Trophoblast cell (in vitro differentiated cells and primary cell): Measurements from ENCODE around the gene B3GAT2.

Experiments used
- DNase-seq, 2 donors: peaks; one replicate each; pipeline ENCODE4 v3.0.0-alpha.2; 2016
- H2AFZ ChIP-seq: 2 replicates; pipeline ENCODE4 v1.6.1; 2013; ENCODE audit warnings: low read length, moderate library complexity, mild to moderate bottlenecking; ENCODE audit not compliant: insufficient read depth, poor library complexity
- H2AK5ac ChIP-seq: 2 replicates; pipeline ENCODE4 v1.6.1; 2013; ENCODE audit warnings: mild to moderate bottlenecking, low read length
- H2BK120ac ChIP-seq: 2 replicates; pipeline ENCODE4 v1.6.1; 2013; ENCODE audit warnings: low read length, mild to moderate bottlenecking, moderate library complexity; ENCODE audit not compliant: insufficient read depth, poor library complexity
- H2BK12ac ChIP-seq: 2 replicates; pipeline ENCODE4 v1.6.1; 2013; ENCODE audit warnings: mild to moderate bottlenecking, low read length, moderate library complexity
- H2BK5ac ChIP-seq: 2 replicates; pipeline ENCODE4 v1.6.1; 2013; ENCODE audit warnings: low read length, low read depth, moderate library complexity, mild to moderate bottlenecking; ENCODE audit not compliant: poor library complexity
- H3K14ac ChIP-seq: 2 replicates; pipeline ENCODE4 v1.6.1; 2013; ENCODE audit warnings: mild to moderate bottlenecking, low read length
- H3K18ac ChIP-seq: 2 replicates; pipeline ENCODE4 v1.6.1; 2013; ENCODE audit warnings: mild to moderate bottlenecking, low read length
- H3K23ac ChIP-seq: 2 replicates; pipeline ENCODE4 v1.6.1; 2013; ENCODE audit warnings: low read length
- H3K27ac ChIP-seq: 2 replicates; pipeline ENCODE4 v1.5.1; 2013; ENCODE audit warnings: low read depth, mild to moderate bottlenecking, inconsistent platforms, low read length, moderate library complexity
- H3K27me3 ChIP-seq: 2 replicates; pipeline ENCODE4 v1.6.1; 2013; ENCODE audit warnings: inconsistent platforms, mild to moderate bottlenecking, low read length, moderate library complexity; ENCODE audit not compliant: insufficient read depth
- H3K36me3 ChIP-seq, 2 experiments: 1 replicate in 1 of 2; 2 replicates in 1 of 2; pipeline ENCODE4 v1.6.1; 2013; ENCODE audit warnings: low read length in 2 of 2, mild to moderate bottlenecking in 2 of 2, moderate library complexity in 1 of 2; ENCODE audit not compliant: insufficient read depth in 2 of 2, control insufficient read depth in 1 of 2
- H3K4ac ChIP-seq: 2 replicates; pipeline ENCODE4 v1.6.1; 2013; ENCODE audit warnings: low read depth, mild to moderate bottlenecking, low read length, moderate library complexity
- H3K4me1 ChIP-seq, 2 experiments: 1 replicate in 1 of 2; 2 replicates in 1 of 2; pipeline ENCODE4 v1.6.1; 2013; ENCODE audit warnings: low read length in 2 of 2, mild to moderate bottlenecking in 2 of 2, moderate library complexity in 1 of 2; ENCODE audit not compliant: insufficient read depth in 2 of 2, control insufficient read depth in 1 of 2
- H3K4me2 ChIP-seq: 2 replicates; pipeline ENCODE4 v1.6.1; 2013; ENCODE audit warnings: inconsistent platforms, mild to moderate bottlenecking, low read length, moderate library complexity
- H3K4me3 ChIP-seq: 2 replicates; pipeline ENCODE4 v1.5.1; 2013; ENCODE audit warnings: mild to moderate bottlenecking, low read depth, low read length, inconsistent platforms
- H3K79me1 ChIP-seq: one replicate; pipeline ENCODE4 v1.6.1; 2013; ENCODE audit warnings: low read length
- H3K79me2 ChIP-seq: 2 replicates; pipeline ENCODE4 v1.6.1; 2013; ENCODE audit warnings: low read length, mild to moderate bottlenecking; ENCODE audit not compliant: control insufficient read depth, insufficient read depth, poor library complexity
- H3K9ac ChIP-seq: 2 replicates; pipeline ENCODE4 v1.6.1; 2013; ENCODE audit warnings: mild to moderate bottlenecking, low read length
- H3K9me3 ChIP-seq: 2 replicates; pipeline ENCODE4 v1.6.1; 2013; ENCODE audit warnings: low read depth, mild to moderate bottlenecking, control low read depth, inconsistent platforms, low read length; ENCODE audit not compliant: insufficient read depth
- H4K12ac ChIP-seq: 2 replicates; pipeline ENCODE4 v1.6.1; 2013; ENCODE audit warnings: low read depth, mild to moderate bottlenecking, low read length, moderate library complexity
- H4K8ac ChIP-seq: 2 replicates; pipeline ENCODE4 v1.6.1; 2013; ENCODE audit warnings: low read depth, mild to moderate bottlenecking, low read length, moderate library complexity
- H4K91ac ChIP-seq: one replicate; pipeline ENCODE4 v1.6.1; 2013; ENCODE audit warnings: low read depth, mild to moderate bottlenecking, low read length, moderate library complexity
- WGBS: extraction: QIAGEN DNeasy Blood & Tissue Kit; methylation state at CpG from one replicate; pipeline ENCODE4 v1.1.7; 2013; ENCODE audit warnings: missing lambda C conversion rate; ENCODE audit not compliant: insufficient read length, insufficient coverage; ENCODE audit errors: extremely low coverage; 5-methylcytosine and 5-hydroxymethylcytosine counted together

B3GAT2 gene

GRCh38 chr6:70886661-70887060 is 70.2 kb downstream of the B3GAT2 start:
- Histone ChIP-seq H3K9me3 (no peaks in the 10 kb centered on the region), H3K4me1 (no peaks in the 10 kb centered on the region), H4K8ac (no peak overlapping the region), H3K4me3 (no peak overlapping the region), H3K9ac (no peak overlapping the region), H4K91ac (no peak overlapping the region), H2AFZ (no peak overlapping the region), H3K27ac (no peak overlapping the region), H3K79me2 (no peaks in the 10 kb centered on the region), H2BK5ac (no peak overlapping the region), H3K18ac (no peak overlapping the region), H2BK120ac (no peak overlapping the region), H4K12ac (no peak overlapping the region), H3K36me3 (no peaks in the 10 kb centered on the region), H2BK12ac (no peak overlapping the region), H3K4ac (no peak overlapping the region), H3K4me2 (no peak overlapping the region), H3K27me3 (no peaks in the 10 kb centered on the region), H3K79me1 (no peaks in the 10 kb centered on the region), H3K23ac (no peak overlapping the region), H2AK5ac (no peak overlapping the region), H3K14ac (no peak overlapping the region)
- WGBS = no CpG with 5 or more reads among the region's 2 CpGs
- DNase-seq = no peak

- Histone ChIP-seq H3K4me3 (no peak overlapping the region), H2BK120ac (no peak overlapping the region), H3K23ac (no peak overlapping the region), H4K91ac (no peak overlapping the region), H3K9me3 (no peaks in the 10 kb centered on the region), H3K18ac (no peak overlapping the region), H3K79me1 (no peaks in the 10 kb centered on the region), H3K27ac (no peak overlapping the region), H4K8ac (no peak overlapping the region), H2AK5ac (no peak overlapping the region), H2AFZ (no peak overlapping the region), H4K12ac (no peak overlapping the region), H3K4ac (no peak overlapping the region), H3K4me2 (no peak overlapping the region), H3K36me3 (no peaks in the 10 kb centered on the region), H3K79me2 (no peaks in the 10 kb centered on the region), H2BK5ac (no peak overlapping the region), H2BK12ac (no peak overlapping the region), H3K27me3 (no peaks in the 10 kb centered on the region), H3K9ac (no peak overlapping the region), H3K4me1 (no peaks in the 10 kb centered on the region), H3K14ac (no peak overlapping the region)
- no CpG with 5 or more reads among the region's 2 CpGs for WGBS
- no peak for DNase-seq
Measured at GRCh38 chr6:70886071-70886470, 70.8 kb downstream of the B3GAT2 start.

- no peak overlapping the region for H3K4me3 ChIP-seq
- H3K9ac ChIP-seq = no peak overlapping the region
- no peaks in the 10 kb centered on the region for H3K36me3 ChIP-seq
- no peak overlapping the region for H3K4ac ChIP-seq
- H3K14ac ChIP-seq = no peak overlapping the region
- H2BK120ac ChIP-seq = no peak overlapping the region
- H2AFZ ChIP-seq = no peak overlapping the region
- no peak overlapping the region for H3K4me2 ChIP-seq
- no peak overlapping the region for H2AK5ac ChIP-seq
- no peak overlapping the region for H4K8ac ChIP-seq
- H3K18ac ChIP-seq = no peak overlapping the region
- H3K9me3 ChIP-seq = no peaks in the 10 kb centered on the region
- no peak overlapping the region for H2BK5ac ChIP-seq
- H3K79me1 ChIP-seq = no peaks in the 10 kb centered on the region
- no peak overlapping the region for H2BK12ac ChIP-seq
- no peaks in the 10 kb centered on the region for H3K79me2 ChIP-seq
- no peaks in the 10 kb centered on the region for H3K27me3 ChIP-seq
- WGBS = no CpG with 5 or more reads among the region's 17 CpGs
- H3K27ac ChIP-seq = no peak overlapping the region
- no peaks in the 10 kb centered on the region for H3K4me1 ChIP-seq
- no peak overlapping the region for H4K91ac ChIP-seq
- H3K23ac ChIP-seq = no peak overlapping the region
- peak; percentile 42 to 79 for DNase-seq
- H4K12ac ChIP-seq = no peak overlapping the region
Measured at GRCh38 chr6:70884074-70884983, 72.5 kb downstream of the B3GAT2 start.

GRCh38 chr6:70879496-70879895 is 77.4 kb downstream of the B3GAT2 start:
- Histone ChIP-seq H3K9me3 (no peaks in the 10 kb centered on the region), H3K79me2 (no peaks in the 10 kb centered on the region), H3K18ac (no peak overlapping the region), H2AFZ (no peak overlapping the region), H4K8ac (no peak overlapping the region), H3K27me3 (no peaks in the 10 kb centered on the region), H3K4me3 (no peak overlapping the region), H2BK12ac (no peak overlapping the region), H3K36me3 (no peaks in the 10 kb centered on the region), H2AK5ac (no peak overlapping the region), H3K9ac (no peak overlapping the region), H3K23ac (no peak overlapping the region), H3K4ac (no peak overlapping the region), H3K14ac (no peak overlapping the region), H4K12ac (no peak overlapping the region), H3K79me1 (no peaks in the 10 kb centered on the region), H3K4me1 (no peaks in the 10 kb centered on the region), H3K27ac (no peak overlapping the region), H3K4me2 (no peak overlapping the region), H2BK120ac (no peak overlapping the region), H2BK5ac (no peak overlapping the region), H4K91ac (no peak overlapping the region)
- no CpG with 5 or more reads among the region's 5 CpGs for WGBS
- peak; percentile 67 to 69 for DNase-seq
